ENCODE measurements around the gene HEPACAM.

Gene HEPACAM

GRCh38 chr11:124879493-124880289, 56.2 kb downstream of the HEPACAM start:
- no peak for TF ChIP-seq CTCF (conservative IDR thresholded peaks at IDR 0.05; ENCODE audit: low read length)
- H3K4me3 ChIP-seq (ENCODE audit: low read length), result no peak overlapping the region
- DNase-seq (ENCODE audit: low read depth), result no peak

- TF ChIP-seq CTCF (conservative IDR thresholded peaks at IDR 0.05; ENCODE audit: low read length), result no peak
- DNase-seq (ENCODE audit: low read depth), result no peak
- no peak overlapping the region for H3K4me3 ChIP-seq (ENCODE audit: low read length)
Measured at GRCh38 chr11:124878759-124879492, 56.9 kb downstream of the HEPACAM start.

- DNase-seq (ENCODE audit: low read depth), result no peak
Measured at GRCh38 chr11:124877910-124878758, 57.7 kb downstream of the HEPACAM start.

GRCh38 chr11:124877631-124877909, 58.3 kb downstream of the HEPACAM start:
- no peak overlapping the region for H3K4me3 ChIP-seq (ENCODE audit: low read length)
- no peak for DNase-seq (ENCODE audit: low read depth)
- TF ChIP-seq CTCF (conservative IDR thresholded peaks at IDR 0.05; ENCODE audit: low read length), result no peak

More at GRCh38 chr11:124877910-124878758, 57.7 kb downstream of the HEPACAM start:
- no peak overlapping the region for H3K4me3 ChIP-seq (ENCODE audit: low read length)
- TF ChIP-seq CTCF (conservative IDR thresholded peaks at IDR 0.05; ENCODE audit: low read length), result no peak

GRCh38 chr11:124876818-124877630, 58.8 kb downstream of the HEPACAM start:
- no peak for DNase-seq (ENCODE audit: low read depth)
- peak overlapping the region; percentile 74 for H3K4me3 ChIP-seq (ENCODE audit: low read length)
- TF ChIP-seq CTCF (conservative IDR thresholded peaks at IDR 0.05; ENCODE audit: low read length), result no peak

- TF ChIP-seq CTCF (conservative IDR thresholded peaks at IDR 0.05; ENCODE audit: low read length), result peak; percentile 53
- peak overlapping the region; percentile 74 for H3K4me3 ChIP-seq (ENCODE audit: low read length)
- peak; percentile 90 for DNase-seq (ENCODE audit: low read depth)
Measured at GRCh38 chr11:124875943-124876817, 59.7 kb downstream of the HEPACAM start.

Data from AG10803 (cell line).